ENCODE results near the gene MAP4K2. TPM values are rescaled to one million over a fixed set of nuclear protein-coding genes. Genes with fewer than 3 reads are reported as not detected.

The MAP4K2 gene
- total and polyA plus RNA-seq, 2 experiments from 2014 or later = 9.9 to 42.6 TPM

- H3K36me3 Mint-ChIP-seq (ENCODE audit: low read depth) = peaks cover 36% of the 10 kb centered on the region
- no peaks in the 10 kb centered on the region for H4K20me1 ChIP-seq (replicated peaks; ENCODE audit: insufficient read depth)
- H3K4me1 Mint-ChIP-seq = peaks cover 37% of the 10 kb centered on the region
- H3F3A ChIP-seq (replicated peaks; ENCODE audit: low read depth) = peaks cover 14% of the 10 kb centered on the region
- H3K27ac ChIP-seq (ENCODE audit: low read depth) = no peak overlapping the region
- H3K9me2 ChIP-seq (ENCODE audit: insufficient read depth) = no peaks in the 10 kb centered on the region
- peak; percentile 0; the same call in 2 of the 3 replicates for ATAC-seq
- peaks cover 41% of the 10 kb centered on the region for H3K4me1 ChIP-seq (ENCODE audit: insufficient read depth)
- no peaks in the 10 kb centered on the region for H3K36me3 ChIP-seq (ENCODE audit: insufficient read depth)
- H3K9me3 Mint-ChIP-seq = no peaks in the 10 kb centered on the region; the same call in 2 of the 3 replicates
- peak; percentile 32; the same call in 1 of the 2 replicates for TF ChIP-seq POLR2AphosphoS5 (IDR thresholded peaks at IDR 0.05; ENCODE audit: low read depth)
- no peak for TF ChIP-seq JUNB (IDR thresholded peaks at IDR 0.05; ENCODE audit: unreplicated experiment)
- no peak for TF ChIP-seq CTCF (conservative IDR thresholded peaks at IDR 0.05; ENCODE audit: low read depth in 2 of 2)
- no peak for TF ChIP-seq NANOG (IDR thresholded peaks at IDR 0.05; ENCODE audit: borderline replicate concordance)
- no peak for TF ChIP-seq EZH2phosphoT487 (IDR thresholded peaks at IDR 0.05; ENCODE audit: unreplicated experiment)
- TF ChIP-seq REST (IDR thresholded peaks at IDR 0.05; ENCODE audit: unreplicated experiment) = no peak
- TF ChIP-seq ETS1 (IDR thresholded peaks at IDR 0.05) = no peak
- TF ChIP-seq STAT1 (IDR thresholded peaks at IDR 0.05; ENCODE audit: unreplicated experiment) = no peak
- TF ChIP-seq CREB1 (CRISPR knock-in tag; IDR thresholded peaks at IDR 0.05; ENCODE audit: low read depth) = 0 out of 2 replicates have a peak, but pooled peaks have one; percentile 21
- TF ChIP-seq ZNF114 (CRISPR knock-in tag; IDR thresholded peaks at IDR 0.05) = no peak
- no peak for TF ChIP-seq EZH2 (IDR thresholded peaks at IDR 0.05; ENCODE audit: low read depth, unreplicated experiment)
- TF ChIP-seq ZNF331 (CRISPR knock-in tag; IDR thresholded peaks at IDR 0.05; ENCODE audit: low read depth) = no peak
- no peak for TF ChIP-seq ZNF462 (CRISPR knock-in tag; IDR thresholded peaks at IDR 0.05)
- peaks cover 42% of the 10 kb centered on the region for H3K27me3 Mint-ChIP-seq (ENCODE audit: insufficient read depth, low read depth, poor library complexity)
- peak; percentile 64 for DNase-seq (ENCODE audit: low spot score)
- peak overlapping the region; percentile 92 for H3K4me2 ChIP-seq
- H3K4me3 Mint-ChIP-seq = peak overlapping the region; percentile 74
- peak overlapping the region; percentile 43; the same call in 1 of the 2 replicates for H2AFZ ChIP-seq
- no peaks in the 10 kb centered on the region for H3K79me2 ChIP-seq (replicated peaks; ENCODE audit: insufficient read depth)
- H3K4me3 ChIP-seq = peak overlapping the region; percentile 84
- H3K27me3 ChIP-seq (ENCODE audit: insufficient read depth) = peaks cover 34% of the 10 kb centered on the region
- no peak overlapping the region for H3K27ac Mint-ChIP-seq
Measured at GRCh38 chr11:64741375-64742086, 61.5 kb downstream of the MAP4K2 start.
